ENCODE data around the gene TRAPPC12.

DNA sequence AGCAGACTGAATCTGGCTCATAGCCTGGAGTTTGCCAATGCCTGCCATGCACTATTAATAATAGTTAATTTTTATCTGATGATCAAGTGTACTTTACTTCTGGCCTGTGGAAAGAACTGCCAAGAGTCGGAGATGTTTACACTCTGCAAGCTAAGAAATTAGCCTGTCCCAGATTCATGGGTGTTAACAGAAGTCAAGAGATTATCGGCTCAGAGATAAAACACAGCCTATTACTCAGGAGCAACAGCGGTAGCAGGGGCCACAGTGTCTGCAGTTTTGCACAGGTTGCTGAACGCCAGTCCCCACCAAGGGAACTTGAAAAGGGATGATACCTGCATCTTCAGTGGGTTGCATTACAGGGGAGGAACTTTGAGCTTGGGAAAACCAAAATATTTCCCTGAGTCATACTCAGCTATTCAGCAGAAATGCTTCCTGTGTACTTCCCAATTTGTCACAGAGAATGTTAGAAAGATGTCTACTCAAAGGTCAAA, 144.1 kb downstream of the TRAPPC12 start:
- TF ChIP-seq, protein P1, sequence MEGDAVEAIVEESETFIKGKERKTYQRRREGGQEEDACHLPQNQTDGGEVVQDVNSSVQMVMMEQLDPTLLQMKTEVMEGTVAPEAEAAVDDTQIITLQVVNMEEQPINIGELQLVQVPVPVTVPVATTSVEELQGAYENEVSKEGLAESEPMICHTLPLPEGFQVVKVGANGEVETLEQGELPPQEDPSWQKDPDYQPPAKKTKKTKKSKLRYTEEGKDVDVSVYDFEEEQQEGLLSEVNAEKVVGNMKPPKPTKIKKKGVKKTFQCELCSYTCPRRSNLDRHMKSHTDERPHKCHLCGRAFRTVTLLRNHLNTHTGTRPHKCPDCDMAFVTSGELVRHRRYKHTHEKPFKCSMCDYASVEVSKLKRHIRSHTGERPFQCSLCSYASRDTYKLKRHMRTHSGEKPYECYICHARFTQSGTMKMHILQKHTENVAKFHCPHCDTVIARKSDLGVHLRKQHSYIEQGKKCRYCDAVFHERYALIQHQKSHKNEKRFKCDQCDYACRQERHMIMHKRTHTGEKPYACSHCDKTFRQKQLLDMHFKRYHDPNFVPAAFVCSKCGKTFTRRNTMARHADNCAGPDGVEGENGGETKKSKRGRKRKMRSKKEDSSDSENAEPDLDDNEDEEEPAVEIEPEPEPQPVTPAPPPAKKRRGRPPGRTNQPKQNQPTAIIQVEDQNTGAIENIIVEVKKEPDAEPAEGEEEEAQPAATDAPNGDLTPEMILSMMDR (IDR thresholded peaks at IDR 0.05), result no peak
- TF ChIP-seq POLR2AphosphoS5 (IDR thresholded peaks at IDR 0.05), result no peak

Data from gastroesophageal sphincter (tissue), 3 donors.